GM18526 (cell line): ENCODE measurements around the gene ZFPM1.
A peak's percentile ranks its signal among the peaks of the same experiment; 100 is the strongest.

ENCODE experiments used
- POLR2A ChIP-seq: IDR thresholded peaks from 3 replicates; pipeline ENCODE4 v1.6.1; 2011; ENCODE audit not compliant: insufficient read length; ENCODE audit errors: extremely low read depth

ZFPM1 gene

DNA sequence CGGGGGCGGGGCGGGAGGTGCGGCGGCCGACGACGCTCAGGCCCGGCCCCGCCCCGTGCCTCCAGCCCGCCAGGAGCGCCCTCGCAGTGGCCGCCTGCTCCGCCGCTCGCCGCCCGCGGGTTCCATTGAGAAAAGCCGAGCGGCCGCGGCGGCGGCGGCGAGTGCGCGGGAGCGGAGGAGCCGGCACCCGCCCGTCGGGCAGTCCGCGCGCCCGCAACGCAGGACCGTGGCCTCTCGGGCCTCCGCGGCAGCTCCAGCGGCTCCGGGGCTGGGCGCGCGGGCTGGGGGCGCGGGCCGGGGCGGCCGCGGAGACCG, at the start of gene ZFPM1:
Gene ZFPM1 (plus strand): TSS at position 64 of the 315 bp plus-strand sequence. CDS start 359 bp downstream, outside the sequence.
- peak; percentile 42 for TF ChIP-seq POLR2A

DNA sequence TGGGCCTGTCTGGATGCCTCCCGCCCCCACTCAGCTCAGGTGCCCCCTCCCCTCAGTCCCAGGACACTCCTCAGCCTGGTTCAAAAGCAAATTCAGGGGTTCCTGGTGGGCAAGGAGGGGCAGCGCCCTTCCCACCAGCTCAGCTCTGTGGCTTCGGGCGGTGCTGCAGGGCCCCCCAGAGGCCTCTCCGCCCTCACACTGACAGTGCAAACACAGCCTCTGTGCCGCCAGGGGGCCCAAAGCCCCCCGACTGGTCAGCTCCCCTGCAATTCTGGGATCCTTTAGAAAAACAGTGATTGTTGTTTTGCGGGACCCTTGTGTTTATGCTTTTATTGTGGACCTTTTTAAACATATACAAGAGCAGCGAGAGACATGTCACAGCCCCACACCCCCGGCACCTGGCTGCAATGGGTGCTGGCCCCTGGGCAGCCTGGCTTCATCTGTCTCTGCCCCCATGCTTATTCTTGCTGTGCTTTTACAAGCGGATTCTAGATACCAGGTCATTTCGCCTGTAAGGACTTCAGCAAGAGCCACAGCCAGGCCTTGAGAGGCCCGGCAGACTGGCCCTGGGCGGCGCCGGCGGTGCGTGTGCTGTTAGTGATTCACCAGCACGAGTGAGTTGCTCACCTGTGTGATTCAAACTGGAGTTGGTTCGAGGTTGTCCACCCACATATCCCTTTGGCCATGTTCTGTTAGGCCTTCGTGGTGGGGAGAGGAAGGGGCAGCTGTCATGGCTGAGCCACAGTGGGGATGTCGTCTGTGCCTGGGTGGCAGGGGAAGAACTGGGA, 49.1 kb upstream of the ZFPM1 start:
- no peak for TF ChIP-seq POLR2A

DNA sequence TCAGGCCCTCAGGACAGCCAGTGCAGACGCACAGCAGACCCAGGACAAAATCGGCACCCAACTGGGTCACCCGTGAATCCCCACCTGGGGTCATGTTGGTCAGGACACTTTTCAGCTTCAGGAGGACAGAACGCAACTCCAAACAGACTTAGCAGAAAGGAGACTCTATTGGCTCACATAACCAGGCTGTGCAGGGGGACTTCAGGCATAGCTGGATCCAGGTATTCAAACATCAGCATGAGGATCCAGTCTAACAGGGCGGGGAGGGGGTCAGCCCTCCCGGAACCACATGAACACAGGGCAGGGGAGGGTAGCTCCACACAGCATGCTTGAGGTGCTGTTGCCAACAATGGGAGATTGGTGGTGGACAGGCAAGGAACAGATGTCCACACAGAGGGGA, 48.3 kb upstream of the ZFPM1 start:
- TF ChIP-seq POLR2A: no peak

DNA sequence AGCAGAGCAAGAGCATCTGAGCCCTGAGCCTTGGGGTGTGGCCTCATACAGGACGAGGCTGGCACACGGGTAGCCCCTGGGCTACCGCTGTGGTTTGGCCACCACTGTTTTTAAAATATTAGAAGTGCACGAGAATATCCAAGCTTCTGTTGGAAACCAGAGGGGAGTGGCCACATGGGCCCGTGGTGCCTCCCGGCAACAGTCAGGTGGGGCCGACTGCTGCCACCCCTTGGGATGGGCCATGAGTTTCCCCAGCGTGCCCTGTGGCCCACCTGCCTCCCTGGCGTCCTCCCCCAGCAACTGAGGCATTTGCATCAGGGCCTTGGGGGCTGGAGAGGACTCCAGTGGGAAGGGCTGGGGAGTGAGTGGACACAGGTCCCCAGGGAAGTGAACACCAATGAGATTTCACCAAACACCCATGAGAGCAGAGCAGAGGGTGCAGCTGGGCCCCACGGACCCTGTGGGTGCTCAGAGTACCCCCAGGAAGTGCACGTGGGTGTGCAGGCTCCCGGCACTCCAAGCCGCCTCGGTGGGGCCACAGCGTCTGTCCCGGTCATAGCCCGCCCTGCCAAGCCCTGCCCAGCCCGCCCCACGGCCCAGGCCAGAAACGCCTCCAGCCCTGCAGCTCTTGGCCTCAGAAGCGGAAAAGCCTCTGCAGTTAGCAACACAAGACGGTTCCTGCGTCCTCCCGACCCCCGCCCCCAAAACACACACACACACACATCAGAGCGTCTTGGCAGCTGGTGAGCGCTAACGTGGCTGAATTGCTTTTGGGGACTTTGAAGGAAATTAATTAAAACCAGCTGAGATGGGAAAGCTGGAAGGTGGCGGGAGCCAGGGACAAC, 47.6 kb upstream of the ZFPM1 start:
- TF ChIP-seq POLR2A: no peak

DNA sequence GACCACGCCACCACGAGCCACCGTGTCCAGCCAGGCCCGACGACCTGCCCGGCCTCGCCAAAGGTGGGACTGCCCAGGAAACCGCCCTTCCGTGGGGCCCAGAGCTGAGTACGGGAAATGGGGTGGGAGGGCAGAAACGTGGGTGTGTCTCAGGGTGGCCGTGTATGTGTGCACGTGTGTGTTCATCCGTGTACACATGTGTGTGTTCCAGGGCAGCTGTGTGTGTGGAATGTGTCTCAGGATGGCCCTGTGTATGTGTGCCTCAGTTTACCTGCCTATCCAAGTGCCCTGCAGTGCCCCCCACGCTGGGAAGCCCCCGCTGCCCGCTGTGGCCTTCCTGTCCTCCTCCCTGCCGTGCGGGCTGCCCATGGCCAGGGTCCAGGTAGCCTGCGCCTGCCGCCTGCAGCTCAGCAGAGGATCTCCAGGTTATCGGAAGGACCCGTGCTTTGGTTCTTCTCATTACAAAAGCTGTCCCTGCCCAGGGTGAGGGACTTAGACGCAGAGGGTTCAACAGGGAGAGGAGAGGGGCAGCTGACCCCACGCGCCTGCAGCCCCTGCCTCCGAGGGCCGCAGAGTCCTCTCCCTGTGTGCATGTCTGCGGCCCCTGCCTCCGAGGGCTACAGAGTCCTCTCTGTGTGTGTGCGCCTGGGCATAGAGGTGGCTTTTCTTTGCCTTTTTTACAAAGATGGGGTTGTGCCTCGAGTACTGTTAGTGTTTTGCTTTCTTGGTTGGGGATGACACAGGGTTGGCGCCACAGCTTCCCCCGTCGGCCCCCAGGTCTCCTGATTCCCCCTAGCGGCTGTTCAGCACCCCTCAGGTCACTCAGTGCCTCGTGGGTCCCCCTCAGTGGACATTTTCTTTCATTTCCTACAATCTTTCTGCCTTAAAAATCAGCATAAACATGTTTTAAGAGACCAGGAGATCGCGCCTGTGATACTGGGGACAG, 46.7 kb upstream of the ZFPM1 start:
- TF ChIP-seq POLR2A: no peak

DNA sequence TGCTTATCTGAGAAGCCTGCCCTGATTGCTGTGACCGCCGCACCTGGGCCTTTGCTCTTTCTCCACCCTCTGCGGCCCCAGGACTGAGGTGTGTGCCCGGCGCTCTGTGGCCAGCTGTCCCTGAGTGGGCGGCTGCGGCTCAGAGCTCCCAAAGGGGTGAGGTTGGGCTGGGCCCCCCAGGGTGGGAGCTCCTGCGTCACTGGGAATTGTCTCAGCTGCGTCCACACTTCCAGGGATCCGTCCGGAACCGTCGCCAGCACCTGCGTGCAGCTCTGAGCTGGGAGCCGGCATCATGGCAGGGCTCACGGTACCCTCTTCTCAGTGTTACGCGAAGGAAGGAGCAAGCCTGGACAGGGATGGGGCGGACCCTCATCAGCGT, 46.0 kb upstream of the ZFPM1 start:
- no peak for TF ChIP-seq POLR2A

DNA sequence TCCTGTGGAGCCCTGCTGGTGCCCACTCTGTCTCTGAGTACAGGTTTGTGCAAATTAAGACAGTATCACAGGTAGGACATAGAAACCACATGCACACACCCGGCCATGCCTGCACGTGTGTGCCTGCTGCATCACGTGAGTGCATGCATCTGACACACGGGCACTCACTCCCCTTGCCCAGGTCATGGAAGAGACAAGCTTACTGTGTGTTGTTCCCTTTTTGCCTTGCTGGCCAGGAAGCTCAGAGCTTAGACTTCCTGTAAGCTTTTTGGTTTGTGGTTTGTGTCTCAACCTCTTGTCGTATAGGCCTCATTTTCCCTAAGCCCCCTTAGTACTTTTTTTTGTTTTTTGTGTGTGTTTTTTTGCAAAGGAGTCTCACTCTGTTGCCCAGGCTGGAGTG, 45.3 kb upstream of the ZFPM1 start:
- no peak for TF ChIP-seq POLR2A

DNA sequence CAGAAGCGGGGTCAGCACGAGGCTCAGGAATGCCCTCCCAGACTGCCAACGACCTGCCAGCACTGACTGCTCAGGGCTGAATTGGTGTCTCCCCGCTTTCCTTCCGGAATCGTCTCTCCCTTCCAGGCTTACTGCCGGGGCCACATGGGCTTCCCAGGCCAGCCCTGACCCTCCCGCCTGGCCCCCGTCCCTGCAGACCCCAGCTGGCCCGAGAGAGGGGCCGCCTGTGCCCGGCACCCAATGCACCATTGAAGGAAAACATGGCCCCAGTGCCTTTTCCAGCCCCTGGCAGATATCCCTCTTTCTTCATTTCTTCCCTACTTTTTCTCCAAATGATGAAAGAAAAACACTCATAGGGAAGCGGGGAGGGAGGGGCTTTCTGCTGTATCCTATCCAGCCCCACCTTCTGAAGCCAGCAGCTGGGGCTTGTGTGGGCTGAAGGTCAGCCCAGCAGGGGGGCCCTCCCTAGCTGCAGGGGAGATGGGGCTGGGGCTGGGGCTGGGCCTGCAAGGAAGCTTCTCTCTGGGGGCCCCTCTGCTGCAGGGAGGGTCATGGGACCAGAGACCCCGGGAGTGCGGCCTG, 44.4 kb upstream of the ZFPM1 start:
- no peak for TF ChIP-seq POLR2A

DNA sequence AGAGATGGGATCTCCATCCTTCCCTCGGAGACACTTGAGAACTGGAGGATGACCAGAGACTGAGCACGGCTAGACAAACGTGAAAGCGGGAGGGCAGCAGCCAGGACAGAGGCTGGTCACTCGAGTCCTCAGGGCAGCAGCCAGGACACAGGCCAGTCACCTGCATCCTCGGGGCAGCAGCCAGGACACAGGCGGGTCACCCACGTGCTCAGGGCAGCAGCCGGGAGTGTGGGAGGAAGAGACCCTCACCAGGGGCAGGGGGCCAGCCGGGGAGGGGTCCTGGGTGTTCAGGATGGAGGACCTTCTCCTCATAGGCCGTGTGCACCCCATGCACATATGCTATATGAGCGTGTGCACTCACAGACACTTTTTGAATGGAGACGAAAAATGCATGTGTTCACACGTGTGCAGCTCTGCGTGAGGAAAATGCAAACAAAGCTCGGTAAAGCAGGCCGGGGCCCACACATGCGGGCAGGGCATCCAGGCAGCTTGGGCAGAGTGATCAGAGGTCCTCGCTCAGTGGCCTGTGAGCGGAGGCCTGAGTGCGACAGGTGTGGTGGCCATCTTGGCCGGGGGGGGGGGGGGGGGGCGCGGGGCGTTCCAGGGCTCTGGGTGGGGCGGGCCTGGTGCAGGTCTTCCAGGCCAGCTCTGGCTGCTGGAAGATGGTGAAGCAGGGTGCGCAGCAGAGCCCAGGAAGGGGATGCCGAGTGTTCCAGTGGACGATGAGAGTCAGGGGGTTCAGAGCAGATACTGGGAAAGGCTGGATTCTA, 43.6 kb upstream of the ZFPM1 start:
- no peak for TF ChIP-seq POLR2A

DNA sequence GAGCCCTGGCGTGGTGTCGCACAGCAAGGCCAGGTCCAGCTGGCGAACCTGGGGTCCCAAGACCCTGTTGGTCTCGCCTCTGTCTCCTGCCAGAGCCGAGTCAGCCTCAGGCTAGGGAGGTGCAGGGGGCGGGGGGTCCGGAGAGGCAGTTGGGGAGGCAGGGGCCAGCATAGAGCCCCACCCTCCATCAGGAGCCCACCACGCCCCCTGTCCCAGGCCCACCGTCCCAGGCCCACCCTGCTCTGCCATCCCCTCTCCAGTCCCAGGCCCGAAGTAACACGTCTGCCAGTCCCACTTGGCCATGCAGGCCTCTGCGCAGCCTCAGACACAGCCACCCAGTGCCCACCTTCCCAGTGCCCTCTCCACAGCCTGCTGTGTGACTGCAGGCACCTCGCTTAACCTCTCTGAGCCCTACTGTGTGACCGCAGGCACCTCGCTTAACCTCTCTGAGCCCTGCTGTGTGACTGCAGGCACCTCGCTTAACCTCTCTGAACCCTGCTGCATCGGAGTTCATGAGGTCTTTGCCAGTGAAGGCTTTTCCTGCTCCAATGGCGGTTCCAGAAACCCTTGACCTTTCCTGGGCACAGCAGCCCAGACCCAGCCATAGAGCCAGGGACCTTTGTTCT, 41.0 kb upstream of the ZFPM1 start:
- no peak for TF ChIP-seq POLR2A

DNA sequence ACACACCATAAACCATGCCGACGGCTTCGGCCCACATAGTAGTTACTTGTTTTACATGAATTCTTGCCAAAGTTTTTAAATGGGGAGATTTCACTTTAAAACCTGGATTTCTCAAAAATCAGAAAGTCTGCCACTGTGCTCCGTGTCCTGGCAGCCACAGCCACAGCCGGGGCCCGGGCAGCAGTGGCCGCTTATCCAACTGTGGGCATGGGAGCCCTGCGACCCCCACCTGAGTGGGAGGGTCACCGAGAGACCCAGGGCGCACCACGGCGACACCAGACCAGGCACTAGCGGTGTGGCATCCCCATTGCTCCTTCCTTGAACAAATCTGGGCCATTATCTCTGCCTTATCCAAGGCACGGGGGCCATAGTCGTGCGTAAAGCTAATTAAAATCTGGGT, 40.3 kb upstream of the ZFPM1 start:
- TF ChIP-seq POLR2A: no peak

DNA sequence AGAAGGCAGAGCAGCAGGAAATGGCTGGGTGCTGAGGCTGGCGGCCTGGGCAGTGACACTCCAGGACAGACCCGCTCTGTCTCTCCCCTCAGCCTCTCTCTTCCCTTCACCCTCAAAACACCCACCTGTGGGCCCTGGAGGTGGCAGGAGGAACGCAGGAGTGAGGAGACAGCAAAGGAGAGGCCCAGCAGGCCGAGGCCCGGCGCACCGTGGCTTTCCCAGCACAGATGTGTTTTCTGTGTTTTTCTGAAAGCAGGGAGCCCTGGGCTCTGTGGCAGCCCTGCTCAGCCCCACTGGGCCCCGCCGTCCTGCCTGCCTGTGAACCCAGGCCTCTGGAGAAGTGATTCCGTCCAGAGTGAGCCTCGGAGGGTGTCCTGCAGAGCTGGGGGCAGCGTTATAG, 39.8 kb upstream of the ZFPM1 start:
- TF ChIP-seq POLR2A: no peak

DNA sequence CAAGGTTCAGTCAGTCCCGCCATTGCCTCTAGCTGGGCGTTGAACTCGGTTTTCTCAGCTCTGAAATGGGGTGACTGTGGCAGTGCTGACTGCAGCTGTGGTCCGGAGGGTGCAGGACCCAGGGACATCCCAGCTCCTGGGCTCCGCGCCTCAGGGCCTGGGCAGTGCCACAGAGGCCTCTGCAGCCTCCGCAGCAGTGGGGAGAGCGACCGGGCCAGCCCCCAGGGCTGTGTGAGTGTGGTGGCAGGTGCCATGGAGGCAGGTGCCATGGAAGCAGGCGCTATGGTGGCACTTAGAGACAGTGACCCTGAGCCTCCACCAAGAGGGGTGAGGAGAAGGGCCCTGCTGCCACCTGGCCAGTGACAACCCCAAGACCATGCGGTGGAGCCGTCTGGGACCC, 39.4 kb upstream of the ZFPM1 start:
- no peak for TF ChIP-seq POLR2A
